LNCAP (cell line): ENCODE results near the gene RPLP2.

Experiments
- TF ChIP-seq, protein P1 (sequence below): fragments of 450-650 bp; IDR thresholded peaks from 2 replicates; pipeline ENCODE4 v1.5.1; 2017; ENCODE audit warnings: mild to moderate bottlenecking

Gene RPLP2

GRCh38 chr11:792535-792821, 17.3 kb upstream of the RPLP2 start:
- TF ChIP-seq, protein P1, sequence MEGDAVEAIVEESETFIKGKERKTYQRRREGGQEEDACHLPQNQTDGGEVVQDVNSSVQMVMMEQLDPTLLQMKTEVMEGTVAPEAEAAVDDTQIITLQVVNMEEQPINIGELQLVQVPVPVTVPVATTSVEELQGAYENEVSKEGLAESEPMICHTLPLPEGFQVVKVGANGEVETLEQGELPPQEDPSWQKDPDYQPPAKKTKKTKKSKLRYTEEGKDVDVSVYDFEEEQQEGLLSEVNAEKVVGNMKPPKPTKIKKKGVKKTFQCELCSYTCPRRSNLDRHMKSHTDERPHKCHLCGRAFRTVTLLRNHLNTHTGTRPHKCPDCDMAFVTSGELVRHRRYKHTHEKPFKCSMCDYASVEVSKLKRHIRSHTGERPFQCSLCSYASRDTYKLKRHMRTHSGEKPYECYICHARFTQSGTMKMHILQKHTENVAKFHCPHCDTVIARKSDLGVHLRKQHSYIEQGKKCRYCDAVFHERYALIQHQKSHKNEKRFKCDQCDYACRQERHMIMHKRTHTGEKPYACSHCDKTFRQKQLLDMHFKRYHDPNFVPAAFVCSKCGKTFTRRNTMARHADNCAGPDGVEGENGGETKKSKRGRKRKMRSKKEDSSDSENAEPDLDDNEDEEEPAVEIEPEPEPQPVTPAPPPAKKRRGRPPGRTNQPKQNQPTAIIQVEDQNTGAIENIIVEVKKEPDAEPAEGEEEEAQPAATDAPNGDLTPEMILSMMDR, result no peak

DNA sequence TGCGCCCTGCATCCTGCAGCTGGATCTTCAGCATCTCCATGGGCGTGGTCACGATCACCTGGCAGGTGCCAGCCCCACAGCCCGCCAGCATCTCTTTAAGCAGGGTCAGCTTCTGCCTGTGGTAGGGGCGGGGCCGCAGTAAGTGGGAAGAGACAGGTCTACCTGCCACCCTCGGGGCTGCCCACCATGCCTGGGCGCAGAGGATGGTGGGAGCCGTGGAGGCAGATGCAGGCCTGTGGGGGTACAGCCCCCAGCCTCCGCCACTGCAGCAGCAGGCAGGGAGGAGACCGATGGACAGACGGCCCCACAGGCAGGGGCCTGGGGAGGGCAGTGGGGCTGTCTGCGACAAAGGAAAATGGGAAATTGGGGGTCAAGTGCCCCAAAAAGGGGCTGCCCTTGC, 16.9 kb upstream of the RPLP2 start:
- TF ChIP-seq, protein P1, result no peak

GRCh38 chr11:793556-793955, 16.2 kb upstream of the RPLP2 start:
- TF ChIP-seq, protein P1, result no peak

DNA sequence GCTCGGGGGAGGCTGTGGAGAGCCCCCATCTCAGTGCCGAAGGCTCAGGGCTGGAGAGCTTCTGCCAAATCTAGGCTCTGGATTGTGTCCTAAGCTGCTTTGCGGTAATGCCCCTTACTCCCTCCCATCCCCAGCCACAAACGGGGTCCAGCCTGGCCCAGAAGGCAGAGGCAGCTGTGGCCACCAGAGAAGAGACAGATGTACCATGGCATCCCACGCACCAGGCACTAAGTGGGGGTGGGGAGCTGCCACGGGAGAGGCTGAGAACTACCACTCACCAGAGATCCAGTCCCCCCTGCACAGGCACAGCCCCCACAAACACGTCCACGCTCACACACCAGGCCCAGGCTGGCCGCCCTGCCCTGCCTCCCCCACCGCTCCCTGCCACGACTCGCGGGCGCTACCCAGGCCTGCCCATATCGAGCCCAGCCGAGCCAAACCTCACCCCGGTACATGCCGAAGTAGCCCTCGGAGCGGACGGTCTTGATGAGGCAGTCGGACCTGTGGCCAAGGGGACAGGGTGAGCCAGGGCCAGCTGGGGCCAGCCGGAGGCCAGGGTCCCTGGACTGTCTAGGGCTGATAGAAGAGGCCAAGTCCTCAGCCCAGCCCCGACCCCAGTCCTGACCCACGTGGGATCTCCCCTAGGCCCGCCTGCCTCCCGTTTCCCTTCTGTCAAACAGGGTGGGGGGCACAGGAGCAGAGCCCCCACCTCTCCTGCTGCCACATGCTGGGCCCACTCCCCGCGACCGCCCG, 15.6 kb upstream of the RPLP2 start:
- TF ChIP-seq, protein P1, result no peak

DNA sequence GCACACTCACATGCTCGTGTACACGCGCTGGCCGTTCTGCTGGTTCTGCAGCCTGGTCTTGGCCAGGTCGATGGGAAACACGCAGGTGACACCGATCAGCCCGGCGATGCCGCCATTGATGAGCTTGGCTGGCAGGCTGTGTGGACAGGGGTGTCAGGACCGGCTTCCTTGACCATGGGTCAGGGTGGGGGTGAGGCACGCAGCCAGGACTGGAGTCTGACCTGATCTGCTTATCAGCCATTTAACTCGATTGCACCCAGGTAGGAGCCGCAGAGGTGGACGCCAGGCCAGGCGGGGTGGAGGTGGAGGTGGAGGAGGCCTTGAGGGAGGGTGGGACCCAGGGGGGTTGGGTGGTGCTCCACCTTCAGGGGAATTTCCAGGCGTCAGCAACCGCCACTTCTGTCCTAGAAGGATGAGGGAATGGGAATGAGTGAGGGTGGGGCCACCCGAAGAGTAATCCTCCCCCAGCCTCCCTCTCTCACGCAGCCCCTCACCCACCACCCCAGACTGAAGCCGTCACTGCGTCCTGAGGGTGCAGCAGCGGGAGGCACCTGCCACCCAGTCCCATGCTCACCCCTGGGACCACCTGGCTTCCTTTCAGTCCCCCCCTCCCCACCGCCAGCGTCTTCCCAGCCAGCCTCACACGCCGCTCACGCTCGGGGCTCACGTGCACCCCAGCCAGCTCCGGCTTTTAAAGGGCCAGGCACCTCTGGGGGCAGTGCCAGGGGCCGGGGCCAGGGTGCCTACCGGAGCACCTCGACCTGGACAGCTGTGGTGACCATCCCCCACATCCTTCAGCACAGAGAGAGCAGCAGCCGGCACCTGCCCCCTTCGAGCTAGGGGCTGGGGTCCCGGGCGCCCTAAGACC, 14.8 kb upstream of the RPLP2 start:
- TF ChIP-seq, protein P1, result no peak

DNA sequence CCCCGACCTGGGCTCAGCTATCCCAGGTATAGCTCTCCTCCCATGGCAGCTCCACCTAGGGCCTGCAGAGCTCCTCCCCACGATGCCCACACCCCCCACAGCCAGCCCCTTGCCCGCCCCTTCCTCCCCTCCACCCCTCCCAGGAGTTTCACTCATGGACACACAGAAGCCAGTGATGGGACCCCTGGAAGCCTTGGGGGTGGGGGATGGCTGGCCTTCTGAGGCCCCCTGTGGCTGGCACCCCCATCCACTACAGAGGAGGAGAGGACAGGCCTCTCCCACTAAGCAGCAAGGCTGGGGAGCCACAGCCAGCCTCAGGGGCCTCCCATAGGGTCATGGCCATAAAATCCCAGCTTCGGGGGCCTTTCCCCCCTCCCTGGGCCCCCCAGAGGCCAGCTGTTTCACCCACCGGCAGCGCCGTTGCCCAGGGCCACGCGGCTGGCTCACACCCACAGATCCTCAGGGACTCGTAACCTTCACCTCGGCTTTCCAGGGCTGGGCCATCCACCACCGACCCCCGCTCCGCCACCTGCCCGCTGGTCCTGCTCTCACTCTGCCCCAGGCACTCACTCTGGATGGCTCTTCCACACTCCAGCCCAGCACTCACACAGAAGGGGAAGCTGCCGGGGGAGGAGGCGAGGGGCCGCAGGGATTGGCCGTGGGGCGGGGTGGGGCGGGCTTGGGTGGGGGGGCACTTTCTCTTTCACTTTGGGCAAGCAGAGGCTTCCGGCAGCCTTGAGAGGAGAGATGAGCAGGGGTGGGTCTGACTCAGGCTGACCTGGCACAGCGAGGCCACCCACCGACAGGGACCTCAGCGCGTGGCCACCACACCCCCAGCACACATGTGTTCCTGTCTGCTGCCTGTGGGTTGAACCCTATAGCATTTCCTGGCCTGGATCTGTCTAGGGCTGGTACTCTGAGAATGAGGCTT, 13.9 kb upstream of the RPLP2 start:
- TF ChIP-seq, protein P1, result no peak

GRCh38 chr11:796565-797295, 13.0 kb upstream of the RPLP2 start:
- TF ChIP-seq, protein P1, result no peak
